Astrocyte (in vitro differentiated cells and primary cell): ENCODE measurements around the gene RAD50.

Source experiments
- EZH2 ChIP-seq: IDR thresholded peaks from 2 replicates; pipeline ENCODE4 v1.6.1; 2012; ENCODE audit warnings: mild to moderate bottlenecking, low read length, inconsistent platforms; ENCODE audit not compliant: insufficient read depth
- TF ChIP-seq, protein P1 (sequence below): IDR thresholded peaks from 2 replicates; pipeline ENCODE4 v1.5.1; 2011; ENCODE audit warnings: low read depth, mild to moderate bottlenecking, inconsistent platforms, low read length, moderate library complexity; ENCODE audit not compliant: insufficient read depth

DNA sequence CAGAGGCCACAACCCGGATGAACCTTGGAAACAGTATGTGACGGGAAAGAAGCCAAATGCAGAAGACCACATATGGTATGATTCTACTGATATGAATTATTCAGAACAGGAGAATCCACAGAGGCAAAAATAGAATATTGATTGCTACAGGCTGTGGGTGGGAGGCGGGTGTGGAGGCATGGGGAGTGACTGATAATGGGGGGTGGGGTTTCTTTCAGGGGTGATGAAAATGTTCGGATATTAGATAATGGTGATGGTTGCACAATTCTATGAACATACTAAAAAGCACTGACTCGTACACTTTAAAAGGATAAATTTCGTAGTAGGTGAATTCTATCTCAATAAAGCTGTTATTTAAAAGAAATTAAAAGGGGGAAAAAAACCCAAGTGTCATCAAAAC, 127.7 kb downstream of the RAD50 start:
- TF ChIP-seq, protein P1, sequence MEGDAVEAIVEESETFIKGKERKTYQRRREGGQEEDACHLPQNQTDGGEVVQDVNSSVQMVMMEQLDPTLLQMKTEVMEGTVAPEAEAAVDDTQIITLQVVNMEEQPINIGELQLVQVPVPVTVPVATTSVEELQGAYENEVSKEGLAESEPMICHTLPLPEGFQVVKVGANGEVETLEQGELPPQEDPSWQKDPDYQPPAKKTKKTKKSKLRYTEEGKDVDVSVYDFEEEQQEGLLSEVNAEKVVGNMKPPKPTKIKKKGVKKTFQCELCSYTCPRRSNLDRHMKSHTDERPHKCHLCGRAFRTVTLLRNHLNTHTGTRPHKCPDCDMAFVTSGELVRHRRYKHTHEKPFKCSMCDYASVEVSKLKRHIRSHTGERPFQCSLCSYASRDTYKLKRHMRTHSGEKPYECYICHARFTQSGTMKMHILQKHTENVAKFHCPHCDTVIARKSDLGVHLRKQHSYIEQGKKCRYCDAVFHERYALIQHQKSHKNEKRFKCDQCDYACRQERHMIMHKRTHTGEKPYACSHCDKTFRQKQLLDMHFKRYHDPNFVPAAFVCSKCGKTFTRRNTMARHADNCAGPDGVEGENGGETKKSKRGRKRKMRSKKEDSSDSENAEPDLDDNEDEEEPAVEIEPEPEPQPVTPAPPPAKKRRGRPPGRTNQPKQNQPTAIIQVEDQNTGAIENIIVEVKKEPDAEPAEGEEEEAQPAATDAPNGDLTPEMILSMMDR: no peak
- TF ChIP-seq EZH2: no peak
